Kidney glomerular epithelial cell (primary cell): Measurements from ENCODE around the gene JPH3.

Experiments
- DNase-seq: peaks from one replicate; lab custom pipeline; 2025; lab: John Stamatoyannopoulos, UW

The JPH3 gene

DNA sequence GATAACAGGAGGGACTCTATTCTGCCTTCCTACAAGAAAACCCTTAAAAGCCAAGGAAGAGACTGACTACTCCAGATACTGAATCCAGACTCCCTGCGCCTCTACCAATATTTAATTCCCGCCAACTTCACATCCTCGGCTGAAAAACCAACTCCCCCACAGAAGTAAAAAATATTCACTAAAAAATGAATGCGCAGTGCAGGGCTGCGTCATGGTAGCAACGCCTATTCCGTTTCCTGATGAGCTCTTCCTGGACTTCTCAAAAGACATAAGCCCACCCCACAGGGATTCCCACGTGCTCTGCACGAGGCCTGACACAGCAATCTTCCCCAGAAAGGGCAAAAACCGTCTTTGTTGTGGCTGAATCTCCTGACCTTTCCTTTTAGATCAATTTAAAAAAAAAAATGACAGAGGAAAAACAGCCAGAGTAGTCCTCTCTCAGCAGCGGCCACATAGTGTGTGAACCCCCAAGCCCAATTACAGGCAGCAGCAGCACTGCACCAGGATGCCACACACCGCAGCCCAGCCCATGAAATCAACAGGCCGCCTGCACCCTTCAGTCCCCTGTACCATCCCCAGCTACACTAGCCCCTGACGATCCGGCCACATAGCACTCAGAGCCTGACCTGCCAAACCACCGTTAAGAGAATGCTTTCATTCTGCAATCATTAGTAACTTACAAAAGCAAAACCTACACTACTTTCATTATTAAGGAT lies 139.6 kb downstream of the JPH3 start:
- no peak for DNase-seq

DNA sequence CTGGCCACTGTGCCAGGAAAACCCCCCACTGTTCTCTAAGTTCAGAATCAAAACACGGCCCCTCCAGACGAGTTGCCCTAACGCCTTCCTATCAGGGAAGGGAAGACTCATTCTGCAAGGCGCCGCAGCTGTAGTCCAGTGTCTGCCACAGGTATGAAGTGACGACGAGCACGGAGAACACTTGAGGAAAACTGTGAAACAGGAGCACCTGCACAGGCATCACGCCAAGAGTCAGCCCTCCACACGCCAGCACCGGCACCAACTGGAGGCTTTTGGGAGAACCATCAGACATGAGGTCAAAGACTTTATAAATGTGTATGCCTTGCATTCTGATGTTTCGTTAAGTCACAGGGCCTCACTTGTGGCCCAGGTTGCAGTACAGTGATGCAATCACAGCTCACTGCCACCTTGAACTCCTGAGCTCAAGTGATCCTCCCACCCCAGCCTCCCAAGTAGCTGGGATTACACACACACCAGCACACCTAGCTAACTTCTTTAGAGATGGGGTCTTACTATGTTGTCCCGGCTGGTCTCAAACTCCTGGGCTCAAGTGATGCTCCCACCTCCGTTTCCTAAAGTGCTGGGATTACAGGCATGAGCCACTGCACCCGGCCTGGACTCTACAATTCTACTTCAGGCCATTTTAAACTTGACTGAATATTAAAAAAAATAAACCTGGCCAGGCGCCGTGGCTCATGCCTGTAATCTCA lies 140.6 kb downstream of the JPH3 start:
- no peak for DNase-seq

DNA sequence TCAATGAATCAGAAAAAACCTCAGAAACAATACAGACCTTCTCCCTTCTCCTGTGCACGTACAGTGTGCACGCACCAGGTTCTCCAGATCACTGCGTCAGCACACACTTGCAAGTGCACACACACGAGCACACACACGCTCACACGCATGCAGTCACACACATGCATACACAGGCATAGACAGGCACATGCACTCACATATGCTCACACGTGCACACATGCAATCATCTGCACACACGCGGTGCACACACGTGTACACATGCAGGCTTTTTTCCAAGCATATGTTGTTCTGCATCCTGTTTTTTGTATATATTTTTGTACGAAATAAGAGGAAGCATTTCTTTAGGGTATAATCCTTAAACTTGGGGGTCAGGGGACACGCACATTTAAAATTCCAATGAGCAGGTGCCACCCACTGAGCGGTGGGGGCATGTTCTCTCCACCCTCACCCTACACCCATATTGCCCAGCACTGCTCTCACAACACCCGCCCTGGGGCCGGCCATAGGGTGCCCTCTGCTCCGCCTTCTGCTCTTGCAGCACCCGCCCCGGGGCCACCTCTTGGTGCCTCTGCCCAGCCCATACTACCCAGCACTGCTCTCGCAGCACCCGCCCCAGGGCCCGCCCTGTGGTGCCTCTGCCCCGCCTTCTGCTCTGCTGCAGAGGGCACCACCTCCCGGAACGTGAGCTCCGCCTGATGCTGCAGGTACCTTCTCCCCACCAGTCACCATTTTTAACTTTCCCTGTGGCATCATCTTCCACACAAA lies 142.6 kb downstream of the JPH3 start:
- no peak for DNase-seq

DNA sequence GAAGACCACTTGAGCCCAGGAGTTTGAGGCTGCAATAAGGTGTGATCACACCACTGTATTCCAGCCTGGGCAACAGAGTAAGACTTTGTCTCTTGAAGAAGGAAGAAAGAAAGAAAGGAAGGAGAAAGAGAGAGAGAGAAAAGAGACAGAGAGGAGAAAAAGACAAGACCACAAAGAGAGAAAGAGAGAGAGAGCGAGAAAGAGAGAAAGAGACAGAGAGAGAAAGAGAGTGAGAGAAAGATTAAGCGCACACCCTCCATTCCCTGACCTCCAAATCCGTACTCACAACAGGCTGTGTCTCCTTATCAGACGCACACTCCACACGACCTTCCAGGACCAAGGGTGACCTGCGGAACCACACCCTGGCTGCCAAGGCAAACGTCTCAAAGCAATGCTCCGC lies 143.9 kb downstream of the JPH3 start:
- no peak for DNase-seq
